GM12873 (cell line): ENCODE data around the gene NOS1AP.

Source experiments
- CTCF ChIP-seq: IDR thresholded peaks from 2 replicates; pipeline ENCODE4 v1.5.1; 2012; ENCODE audit warnings: low read depth, mild to moderate bottlenecking, moderate library complexity, low read length, control low read depth; ENCODE audit not compliant: insufficient read depth; ENCODE audit errors: missing control alignments

Gene NOS1AP

GRCh38 chr1:162327144-162327787, 257.8 kb downstream of the NOS1AP start:
- no peak for TF ChIP-seq CTCF

- TF ChIP-seq CTCF, result no peak
Measured at GRCh38 chr1:162327788-162328165, 258.3 kb downstream of the NOS1AP start.

GRCh38 chr1:162328512-162328911, 259.0 kb downstream of the NOS1AP start:
- no peak for TF ChIP-seq CTCF

- no peak for TF ChIP-seq CTCF
Measured at GRCh38 chr1:162329826-162330225, 260.3 kb downstream of the NOS1AP start.

- no peak for TF ChIP-seq CTCF
Measured at GRCh38 chr1:162333991-162334390, 264.5 kb downstream of the NOS1AP start.

GRCh38 chr1:162335126-162335525, 265.6 kb downstream of the NOS1AP start:
- no peak for TF ChIP-seq CTCF

- no peak for TF ChIP-seq CTCF
Measured at GRCh38 chr1:162336621-162337285, 267.3 kb downstream of the NOS1AP start.
